Neural cell (in vitro differentiated cells): ENCODE data around the gene FEM1B.
A peak's percentile ranks its signal among the peaks of the same experiment; 100 is the strongest.

Experiments
- CTCF ChIP-seq: fragments of 450-650 bp; IDR thresholded peaks from 2 replicates; pipeline ENCODE4 v1.5.1; 2014; ENCODE audit warnings: antibody characterized with exemption, mild to moderate bottlenecking, moderate library complexity; ENCODE audit not compliant: poor library complexity, severe bottlenecking
- EP300 ChIP-seq: fragments of 450-650 bp; conservative IDR thresholded peaks from 2 replicates; pipeline ENCODE4 v1.6.1; 2014; ENCODE audit warnings: antibody characterized with exemption, mild to moderate bottlenecking, moderate library complexity; ENCODE audit not compliant: poor library complexity, severe bottlenecking
- EZH2 ChIP-seq: fragments of 200-600, 300-800 bp; shearing (Covaris generic), sonication (generic); IDR thresholded peaks from 2 replicates; pipeline ENCODE4 v1.6.1; 2014; ENCODE audit warnings: antibody characterized with exemption, low read length, borderline replicate concordance, mild to moderate bottlenecking; ENCODE audit not compliant: insufficient read depth, poor library complexity, severe bottlenecking
- MXI1 ChIP-seq: fragments of 450-650 bp; conservative IDR thresholded peaks from 2 replicates; pipeline ENCODE4 v1.6.1; 2014; ENCODE audit warnings: antibody characterized with exemption, mild to moderate bottlenecking; ENCODE audit not compliant: poor library complexity, severe bottlenecking
- POLR2AphosphoS5 ChIP-seq: IDR thresholded peaks from 2 replicates; pipeline ENCODE4 v1.6.1; 2012
- RAD21 ChIP-seq: fragments of 450-650 bp; conservative IDR thresholded peaks from 2 replicates; pipeline ENCODE4 v1.6.1; 2014; ENCODE audit warnings: antibody characterized with exemption, mild to moderate bottlenecking, moderate library complexity
- REST ChIP-seq: IDR thresholded peaks from 2 replicates; pipeline ENCODE4 v1.6.1; 2012; ENCODE audit warnings: borderline replicate concordance
- SMC3 ChIP-seq: fragments of 450-650 bp; conservative IDR thresholded peaks from 2 replicates; pipeline ENCODE4 v1.6.1; 2014; ENCODE audit warnings: antibody characterized with exemption, mild to moderate bottlenecking, moderate library complexity; ENCODE audit not compliant: poor library complexity
- TAF1 ChIP-seq: IDR thresholded peaks from 2 replicates; pipeline ENCODE4 v1.6.1; 2012; ENCODE audit warnings: low read depth

GRCh38 chr15:68228971-68229385, 48.6 kb upstream of the FEM1B start:
- TF ChIP-seq CTCF: no peak
- no peak for TF ChIP-seq EZH2
- no peak for TF ChIP-seq TAF1
- TF ChIP-seq REST: no peak
- TF ChIP-seq EP300: no peak
- TF ChIP-seq SMC3: peak; percentile 9
- TF ChIP-seq POLR2AphosphoS5: no peak
- no peak for TF ChIP-seq MXI1
- no peak for TF ChIP-seq RAD21
